Measurements from ENCODE around the gene SYNGAP1.

DNA sequence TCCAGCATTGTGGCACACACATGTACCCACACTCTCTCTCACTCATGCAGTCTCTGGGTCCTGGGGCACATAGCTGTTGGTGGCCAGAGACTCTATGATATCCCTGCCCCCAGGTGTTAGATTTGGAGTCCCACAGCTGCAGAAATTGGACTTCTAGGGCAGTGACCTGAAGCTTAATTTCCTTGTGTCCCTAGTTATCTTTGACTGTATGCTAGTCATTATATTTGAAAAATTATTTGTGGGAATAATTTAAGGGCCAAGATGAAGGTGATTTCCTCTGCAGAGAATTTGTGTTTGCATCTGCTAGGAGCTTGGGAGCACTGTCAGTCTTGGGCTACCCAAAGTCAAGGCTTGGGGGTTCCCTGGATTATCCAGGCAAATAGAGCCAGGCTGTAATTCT is 84.6 kb downstream of the SYNGAP1 start:
- TF ChIP-seq YY1 (IDR thresholded peaks at IDR 0.05; ENCODE audit: low read depth) (no peak), RAD21 (IDR thresholded peaks at IDR 0.05; ENCODE audit: low read depth) (no peak), FOXM1 (IDR thresholded peaks at IDR 0.05; ENCODE audit: borderline replicate concordance, low read depth) (no peak), EP300 (IDR thresholded peaks at IDR 0.05; ENCODE audit: borderline replicate concordance) (no peak), EGR1 (IDR thresholded peaks at IDR 0.05) (no peak), TCF12 (IDR thresholded peaks at IDR 0.05; ENCODE audit: low read depth) (no peak), REST (IDR thresholded peaks at IDR 0.05; ENCODE audit: low read depth) (no peak), CEBPB (IDR thresholded peaks at IDR 0.05) (no peak), TEAD4 (IDR thresholded peaks at IDR 0.05) (no peak), NFIC (IDR thresholded peaks at IDR 0.05) (no peak), CREB1 (IDR thresholded peaks at IDR 0.05; ENCODE audit: low read depth) (no peak), ZBTB7A (IDR thresholded peaks at IDR 0.05; ENCODE audit: low read depth) (no peak)
- TF ChIP-seq, protein P1, sequence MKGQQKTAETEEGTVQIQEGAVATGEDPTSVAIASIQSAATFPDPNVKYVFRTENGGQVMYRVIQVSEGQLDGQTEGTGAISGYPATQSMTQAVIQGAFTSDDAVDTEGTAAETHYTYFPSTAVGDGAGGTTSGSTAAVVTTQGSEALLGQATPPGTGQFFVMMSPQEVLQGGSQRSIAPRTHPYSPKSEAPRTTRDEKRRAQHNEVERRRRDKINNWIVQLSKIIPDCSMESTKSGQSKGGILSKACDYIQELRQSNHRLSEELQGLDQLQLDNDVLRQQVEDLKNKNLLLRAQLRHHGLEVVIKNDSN (IDR thresholded peaks at IDR 0.05) = no peak
- TF ChIP-seq, protein P2, sequence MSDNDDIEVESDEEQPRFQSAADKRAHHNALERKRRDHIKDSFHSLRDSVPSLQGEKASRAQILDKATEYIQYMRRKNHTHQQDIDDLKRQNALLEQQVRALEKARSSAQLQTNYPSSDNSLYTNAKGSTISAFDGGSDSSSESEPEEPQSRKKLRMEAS (IDR thresholded peaks at IDR 0.05) = no peak
